HTR-8/SVneo (cell line): ENCODE results near the gene MEIOC.
"Not testable (repeated sequence)": the region's sequence is repeated elsewhere in the genome, so short reads cannot be mapped to it uniquely, and the experiment has no call there.

Source experiments
- DNase-seq: peaks from one replicate; pipeline ENCODE4 v3.0.0; 2011; ENCODE audit warnings: low spot score, mixed read lengths; ENCODE audit not compliant: insufficient read length
- FAIRE-seq: peaks from 2 replicates; lab custom pipeline; 2011; peaks lifted over from hg19 to GRCh38; lab: Jason Lieb, UNC

MEIOC gene

DNA sequence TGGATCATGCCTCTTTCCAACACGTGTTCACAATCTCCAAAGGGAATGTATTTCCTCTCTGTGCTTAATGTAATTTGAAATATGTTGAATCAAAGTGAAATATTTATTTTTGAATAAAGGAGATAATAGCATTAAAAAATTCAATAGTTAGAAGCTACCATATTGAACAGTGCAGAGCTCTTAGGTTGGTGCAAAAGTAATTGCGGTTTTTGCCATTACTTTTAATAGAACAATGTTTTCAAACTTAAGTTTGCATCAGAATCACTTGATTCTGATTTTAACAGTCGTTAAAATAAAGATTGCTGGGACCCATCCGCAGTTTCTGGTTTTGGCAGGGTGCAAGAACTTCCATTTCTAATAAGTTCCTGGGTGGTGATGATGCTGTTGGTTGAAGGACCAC, 10.0 kb upstream of the MEIOC start:
- FAIRE-seq = no peak
- no peak for DNase-seq

DNA sequence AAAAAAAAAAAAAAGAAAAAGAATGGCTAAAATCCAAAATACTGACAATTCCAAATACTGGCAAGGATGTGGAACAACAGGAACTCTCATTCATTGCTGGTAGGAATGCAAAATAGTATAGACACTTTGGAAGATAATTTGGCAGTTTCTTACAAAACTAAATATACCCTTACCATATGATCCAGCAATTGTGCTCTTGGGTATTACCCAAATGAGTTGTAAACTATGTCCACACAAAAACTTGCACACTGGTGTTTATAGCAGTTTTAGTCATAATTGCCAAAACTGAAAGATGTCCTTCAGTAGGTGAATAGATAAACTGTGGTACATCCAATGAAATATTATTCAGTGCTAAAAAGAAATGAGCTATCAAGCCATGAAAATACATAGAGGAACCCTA, 8.5 kb upstream of the MEIOC start:
- peak; percentile 20 for FAIRE-seq
- DNase-seq = no peak

DNA sequence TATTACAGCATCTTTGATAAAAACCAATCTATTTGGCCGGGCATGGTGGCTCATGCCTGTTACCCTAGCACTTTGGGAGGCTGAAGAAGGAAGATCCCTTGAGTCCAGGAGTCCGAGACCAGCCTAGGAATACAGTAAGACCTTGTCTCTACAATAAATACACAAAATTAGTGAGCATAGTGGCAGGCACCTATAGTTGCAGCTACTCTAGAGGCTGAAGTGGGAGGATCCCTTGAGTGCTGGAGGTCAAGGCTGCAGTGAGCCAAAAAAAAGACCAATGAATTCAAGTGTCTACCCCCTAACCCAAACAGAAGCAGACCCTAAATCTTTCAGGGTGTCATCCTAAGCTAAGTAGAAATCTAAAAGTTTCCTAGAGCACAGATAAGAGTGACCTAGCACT, 7.3 kb upstream of the MEIOC start:
- no peak for FAIRE-seq
- DNase-seq = no peak

DNA sequence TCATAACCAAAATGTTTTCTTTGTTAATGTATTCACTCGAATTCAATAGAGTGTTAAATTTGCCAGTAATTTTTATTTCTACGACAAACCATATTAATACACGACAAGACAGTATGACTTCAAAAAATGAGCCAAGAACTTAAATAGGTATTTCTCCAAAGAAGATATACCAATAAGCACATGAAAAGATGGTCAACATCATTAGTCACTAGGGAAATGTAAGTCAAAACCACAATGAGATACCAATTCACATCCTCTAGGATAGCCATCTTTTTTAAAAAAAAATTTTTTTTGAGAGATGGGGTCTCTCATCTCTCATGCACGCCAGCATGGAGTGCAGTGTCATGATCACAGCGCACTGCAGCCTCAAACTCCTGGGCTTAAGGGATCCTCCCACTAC, 5.0 kb upstream of the MEIOC start:
- FAIRE-seq = no peak
- no peak for DNase-seq

DNA sequence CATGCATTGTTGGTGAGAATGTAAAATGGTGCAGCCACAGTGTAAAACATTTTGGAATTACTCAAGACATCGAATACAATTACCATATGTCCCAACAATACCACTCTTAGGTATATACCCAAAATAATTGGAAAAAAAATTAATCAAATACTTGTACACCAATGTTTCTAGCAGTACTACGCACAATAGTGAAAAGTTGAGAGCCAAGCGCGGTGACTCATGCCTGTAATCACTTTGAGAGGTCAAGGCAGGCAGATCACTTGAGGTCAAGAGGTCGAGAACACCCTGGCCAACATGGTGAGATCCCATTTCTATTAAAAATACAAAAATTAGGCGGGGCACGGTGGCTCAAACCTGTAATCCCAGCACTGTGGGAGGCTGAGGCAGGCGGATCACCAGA, 3.5 kb upstream of the MEIOC start:
- FAIRE-seq = no peak
- no peak for DNase-seq

DNA sequence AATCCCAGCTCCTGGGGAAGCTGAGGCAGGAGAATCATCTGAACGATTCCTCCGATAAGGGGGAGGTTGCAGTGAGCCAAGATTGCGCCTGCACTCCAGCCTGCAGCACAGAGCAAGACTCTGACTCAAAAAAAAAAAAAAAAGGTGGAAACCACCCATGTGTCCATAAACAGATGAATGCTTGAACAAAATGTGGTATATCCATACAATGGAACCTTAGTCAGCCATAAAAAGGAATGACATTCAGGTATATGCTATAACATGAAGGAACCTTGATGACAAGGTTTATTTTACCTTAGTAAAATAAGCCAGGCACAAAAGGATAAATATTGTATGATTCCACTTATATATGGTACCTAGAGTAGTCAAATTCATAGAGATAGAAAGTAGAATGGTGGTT, 2.9 kb upstream of the MEIOC start:
- DNase-seq (no peak), FAIRE-seq (no peak)

DNA sequence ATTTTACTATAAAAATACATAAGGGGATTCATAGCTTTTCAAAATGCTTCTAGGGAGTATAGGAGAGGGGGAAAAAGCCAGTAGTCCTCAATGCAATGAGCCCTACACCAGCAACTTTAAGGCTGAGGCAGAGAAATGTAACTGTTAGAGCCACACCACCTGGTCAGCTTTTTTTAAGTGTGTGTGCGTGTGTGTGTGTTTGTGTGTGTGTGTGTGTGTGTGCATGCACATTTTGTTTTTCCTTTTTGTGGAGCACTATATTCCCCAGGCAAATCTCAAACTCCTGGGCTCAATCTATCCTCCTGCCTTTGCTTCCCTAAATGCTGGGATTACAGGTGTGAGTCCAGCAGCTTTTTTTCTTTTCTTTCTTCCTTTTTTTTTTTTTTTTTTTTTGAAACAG, 2.3 kb upstream of the MEIOC start:
- FAIRE-seq (peak; percentile 48), DNase-seq (no peak)

DNA sequence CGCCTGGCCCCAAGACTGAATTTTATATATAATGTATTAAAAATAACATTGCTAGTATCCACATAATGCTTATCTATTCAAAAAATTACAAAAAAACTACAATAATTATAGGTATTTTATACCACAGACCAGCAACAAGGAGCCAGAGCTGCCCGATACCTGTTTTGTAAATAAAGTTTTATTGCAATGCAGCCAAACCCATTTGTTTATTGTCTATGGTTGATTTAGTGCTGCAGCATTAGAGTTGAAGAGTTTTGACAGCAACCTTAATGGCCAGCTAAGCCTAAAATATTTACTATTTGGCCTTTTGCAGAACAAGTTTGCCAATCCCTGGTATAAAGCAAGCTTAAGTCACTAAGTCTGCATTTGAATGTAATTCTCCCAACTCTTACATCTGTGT, 5.6 kb downstream of the MEIOC start:
- FAIRE-seq = no peak

DNA sequence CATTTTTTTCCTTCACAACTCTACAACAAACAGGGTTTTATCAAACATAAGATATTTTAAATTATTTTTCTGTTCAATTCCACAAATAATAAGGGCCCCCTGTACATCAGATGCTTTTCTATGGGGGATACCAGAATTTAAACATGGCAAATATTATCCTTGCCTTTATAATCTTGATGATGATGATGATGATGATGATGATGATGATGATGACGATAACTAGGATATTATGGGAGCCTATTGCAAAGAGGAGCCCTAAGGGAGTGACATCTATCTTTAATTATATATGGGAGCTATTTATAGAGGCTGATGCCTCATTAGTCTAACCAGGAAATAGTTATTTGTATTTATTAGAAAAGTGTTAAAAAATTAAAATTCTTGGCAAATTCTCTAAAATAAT, 6.8 kb downstream of the MEIOC start:
- FAIRE-seq = no peak
- DNase-seq = no peak

More for the DNA sequence above, 5.6 kb downstream of the MEIOC start:
- DNase-seq = no peak

DNA sequence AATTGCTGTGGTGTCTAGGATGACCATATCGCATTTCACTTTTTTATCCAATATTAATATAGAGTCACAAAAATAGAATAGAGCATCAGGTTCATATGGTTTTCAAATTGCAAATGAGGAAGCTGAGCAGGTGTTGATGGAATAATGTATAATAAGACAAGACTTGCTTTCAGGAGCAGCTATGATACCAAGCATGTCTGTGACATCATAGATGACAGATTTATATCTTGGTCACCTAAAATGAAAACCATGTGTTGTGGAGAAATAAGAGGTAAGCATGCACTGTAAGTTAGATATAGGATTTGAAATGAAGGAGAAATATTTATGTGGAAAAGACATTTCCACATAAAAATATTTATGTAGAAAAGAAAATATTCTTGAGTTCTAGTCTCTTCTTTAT, 8.6 kb downstream of the MEIOC start:
- no peak for DNase-seq
- peak; percentile 57 for FAIRE-seq

DNA sequence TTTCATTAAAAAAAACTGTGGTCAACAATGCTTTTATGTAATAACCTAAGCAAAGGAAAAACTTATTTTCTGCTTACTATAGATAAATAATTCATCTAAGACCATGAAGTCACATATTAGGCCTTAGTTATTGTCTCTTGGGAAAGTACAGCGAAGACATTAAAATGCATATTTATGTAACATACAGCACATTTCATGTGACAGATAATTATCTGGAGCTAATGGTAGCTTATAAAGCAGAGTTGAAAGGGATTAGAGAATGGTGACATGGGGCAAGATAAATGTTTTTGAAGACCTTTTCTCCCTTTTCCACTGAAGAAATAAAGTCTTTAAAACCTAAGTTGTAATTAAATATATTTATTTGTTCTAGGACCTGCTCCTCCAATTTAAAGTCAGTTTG, 9.7 kb downstream of the MEIOC start:
- DNase-seq (no peak), FAIRE-seq (no peak)

DNA sequence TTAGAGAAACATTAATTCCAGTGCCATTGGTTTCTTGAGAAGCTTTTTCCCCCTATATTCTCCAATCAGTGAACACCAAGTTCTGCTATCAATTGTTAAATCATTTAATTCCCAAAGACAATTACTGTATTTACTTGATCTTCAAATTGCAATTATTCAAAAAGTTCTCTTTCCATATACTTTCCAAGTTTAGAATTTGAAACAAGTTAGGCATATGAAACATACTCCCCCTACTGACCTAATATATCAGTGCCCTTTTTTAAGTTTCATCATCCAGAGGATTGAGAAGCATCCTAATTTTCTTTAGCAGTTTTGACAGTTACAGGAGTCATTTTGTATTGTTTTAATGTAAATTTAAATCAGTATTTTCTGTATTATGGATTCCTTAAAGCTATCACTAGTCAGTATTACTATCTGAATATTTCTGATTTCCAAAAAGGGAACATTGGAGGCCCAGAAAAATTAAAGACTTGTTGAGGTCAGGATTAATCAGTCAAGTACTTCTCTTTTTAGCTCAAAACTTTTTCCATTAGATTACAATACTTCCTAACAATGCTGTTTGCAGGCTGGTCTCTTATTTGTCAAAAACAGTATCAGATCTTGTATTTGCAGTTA, 16.3 kb downstream of the MEIOC start:
- FAIRE-seq = no peak

DNA sequence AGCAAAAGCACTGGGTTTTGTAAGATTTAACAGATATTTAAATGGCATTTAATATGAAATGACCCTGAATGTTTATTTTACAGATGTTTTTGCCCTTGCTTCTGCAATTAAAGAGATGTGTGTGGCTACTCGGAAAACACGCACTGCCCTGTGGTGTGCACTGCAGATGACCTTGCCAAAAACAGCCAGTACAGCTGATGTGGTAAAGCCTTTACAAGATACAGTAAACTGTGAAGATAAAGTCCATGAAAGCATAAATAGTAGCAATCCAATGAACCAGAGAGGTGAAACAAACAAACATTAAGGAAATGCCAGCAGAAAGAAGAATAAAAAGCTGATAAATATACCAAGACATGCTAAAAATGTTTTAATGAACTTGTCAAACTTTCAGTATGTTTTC, 17.6 kb downstream of the MEIOC start:
- peak; percentile 31 for FAIRE-seq

More for the DNA sequence above, 16.3 kb downstream of the MEIOC start:
- DNase-seq = no peak

DNA sequence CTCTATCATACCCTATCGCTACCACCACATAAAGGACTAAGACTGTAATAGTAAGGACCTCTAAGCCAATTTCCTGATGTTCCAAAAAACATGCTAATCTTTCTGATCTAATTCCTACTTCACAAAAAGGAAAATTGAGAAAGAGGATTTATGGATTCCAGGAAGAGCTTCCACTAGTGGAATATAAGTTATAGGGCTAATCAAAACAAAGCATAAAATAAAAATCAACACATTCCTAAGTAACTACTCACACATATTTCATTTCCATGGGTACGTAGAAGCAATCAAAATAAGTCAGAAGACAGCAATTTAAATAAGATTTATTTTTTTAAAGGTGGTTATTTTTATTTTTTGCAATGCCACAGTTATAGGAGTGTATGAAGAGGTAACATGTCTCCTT, 20.9 kb downstream of the MEIOC start:
- FAIRE-seq (no peak), DNase-seq (peak; percentile 59)

More for the DNA sequence above, 17.6 kb downstream of the MEIOC start:
- DNase-seq = no peak

DNA sequence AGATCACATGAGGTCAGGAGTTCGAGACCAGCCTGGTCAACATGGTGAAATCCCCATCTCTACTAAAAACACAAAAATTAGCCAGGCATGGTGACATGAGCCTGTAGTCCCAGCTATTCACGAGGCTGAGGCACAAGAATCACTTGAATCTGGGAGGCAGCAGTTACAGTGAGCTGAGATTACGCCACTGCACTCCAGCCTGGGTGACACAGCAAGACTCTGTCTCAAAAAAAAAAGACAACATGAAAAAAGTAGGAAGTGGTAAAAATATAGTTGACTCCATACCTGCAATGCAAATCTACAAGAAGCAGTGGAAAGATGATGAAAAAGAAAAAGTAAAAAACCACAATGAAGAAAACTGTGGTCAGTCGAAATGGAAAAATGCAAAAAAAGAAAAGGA, 27.0 kb downstream of the MEIOC start:
- DNase-seq, FAIRE-seq: not testable (repeated sequence)

DNA sequence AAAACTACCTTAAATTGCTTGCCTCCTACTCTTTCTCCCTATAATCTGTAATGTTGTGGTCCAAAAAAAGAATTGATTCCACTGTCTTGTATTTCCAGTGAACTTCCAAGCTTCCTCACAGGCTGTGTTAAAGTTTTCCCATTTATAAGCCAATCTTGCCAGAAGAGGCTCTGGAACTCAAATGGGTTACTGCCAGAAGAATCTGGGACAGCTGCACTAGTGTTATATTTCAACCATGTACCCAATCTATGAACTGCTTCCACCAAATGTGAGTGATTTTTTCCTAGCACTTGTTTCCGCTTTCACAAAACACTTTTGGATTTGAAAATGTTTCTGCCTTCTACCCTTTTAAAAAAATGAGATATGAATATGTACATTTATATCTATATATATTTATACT, 31.5 kb downstream of the MEIOC start:
- FAIRE-seq (no peak), DNase-seq (no peak)

DNA sequence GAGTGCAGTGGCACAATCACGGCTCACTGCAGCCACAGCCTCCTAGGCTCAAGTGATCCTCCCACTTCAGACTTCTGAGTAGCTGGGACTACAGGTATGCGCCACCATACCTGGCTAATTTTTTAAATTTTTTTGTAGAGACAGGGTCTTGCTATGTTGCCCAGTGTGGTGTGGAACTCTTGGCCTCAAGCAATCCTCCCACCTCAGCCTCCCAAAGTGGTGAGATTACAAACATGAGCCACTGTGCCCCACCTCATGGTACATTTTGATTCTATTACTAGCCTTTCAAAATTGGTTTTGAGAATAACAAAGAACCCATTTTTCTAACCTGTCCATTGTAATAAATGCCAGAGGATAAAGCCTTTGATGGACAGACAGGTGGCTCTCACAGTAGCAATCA, 31.9 kb downstream of the MEIOC start:
- no peak for DNase-seq
- no peak for FAIRE-seq

DNA sequence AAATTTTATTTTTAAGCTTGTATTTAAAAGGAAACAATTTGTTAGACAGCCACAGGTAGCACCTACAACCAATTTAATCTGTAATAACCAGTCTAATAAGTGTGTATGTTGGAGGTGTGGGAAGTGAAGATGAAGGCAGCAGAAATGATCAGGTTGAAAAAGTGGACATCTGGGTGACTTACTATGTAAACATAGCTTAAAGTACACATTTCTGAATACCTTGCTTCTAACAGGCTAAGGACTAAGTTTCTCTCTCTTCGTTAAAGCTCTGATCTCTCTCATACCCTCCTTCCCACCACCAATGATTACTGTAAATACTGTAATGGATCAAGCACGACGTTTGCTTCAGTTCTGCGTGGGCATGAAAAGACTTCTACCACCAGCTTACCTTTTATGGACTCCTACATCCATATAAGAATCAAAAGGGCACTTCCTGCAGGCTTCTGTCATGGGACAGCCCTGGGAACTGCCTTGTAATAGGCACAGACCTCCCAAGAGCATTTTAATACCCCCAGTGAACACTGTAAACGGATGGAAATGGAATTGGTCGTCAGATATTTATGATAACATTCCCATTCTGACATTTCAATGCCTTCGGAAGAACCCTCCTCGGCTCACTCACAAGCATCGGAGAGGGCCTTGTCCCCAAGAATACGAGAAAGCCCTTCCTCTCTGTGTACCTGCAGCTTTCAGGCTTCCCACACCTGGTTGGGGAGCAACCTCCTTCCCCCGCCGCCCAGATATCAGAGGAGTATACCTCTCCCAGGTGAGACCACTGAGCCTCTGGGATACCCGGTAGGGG, 32.6 kb downstream of the MEIOC start:
- DNase-seq (peak; percentile 22), FAIRE-seq (no peak)

DNA sequence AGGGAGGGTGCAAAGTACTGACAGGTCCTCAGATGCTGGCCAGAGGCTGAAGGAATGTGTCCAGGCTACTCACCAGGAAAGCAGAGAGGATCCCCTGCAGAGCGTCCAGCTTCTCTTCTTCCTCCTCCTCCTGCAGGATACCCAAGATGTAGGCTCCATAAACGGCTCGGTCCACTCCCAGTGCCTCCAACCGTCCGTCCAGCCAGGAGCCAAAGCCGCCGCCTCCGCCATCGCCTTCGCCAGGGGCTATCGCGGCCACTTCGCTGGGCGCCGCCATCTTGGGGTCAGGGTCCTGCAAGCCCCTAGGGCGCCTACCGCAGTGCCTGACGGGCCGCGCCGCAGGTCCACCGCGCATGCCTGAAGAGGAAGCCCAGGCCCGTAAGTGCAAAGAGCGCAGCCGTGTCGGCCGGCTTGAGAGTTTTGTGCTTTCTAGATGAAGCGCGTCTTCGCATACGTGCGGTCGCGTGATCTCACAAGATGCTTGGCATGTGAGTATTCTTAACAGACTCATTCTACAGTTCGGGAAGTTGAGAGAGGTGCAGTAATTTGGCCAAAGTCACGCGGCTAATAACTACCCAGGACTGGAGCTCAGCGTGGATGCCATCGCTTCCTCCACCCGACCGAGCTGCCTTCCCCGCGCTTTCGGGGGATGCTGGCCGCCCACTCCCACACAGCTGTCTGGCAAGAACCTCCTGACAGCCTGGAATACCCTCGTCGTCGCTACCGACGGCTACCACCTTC, 33.4 kb downstream of the MEIOC start, which contains the start of gene CCDC43:
Gene CCDC43 (minus strand): TSS at position 300 of the 741 bp plus-strand sequence. CDS start 23 bp downstream, at position 277.
- FAIRE-seq = peak; percentile 97
- DNase-seq = peak; percentile 98

DNA sequence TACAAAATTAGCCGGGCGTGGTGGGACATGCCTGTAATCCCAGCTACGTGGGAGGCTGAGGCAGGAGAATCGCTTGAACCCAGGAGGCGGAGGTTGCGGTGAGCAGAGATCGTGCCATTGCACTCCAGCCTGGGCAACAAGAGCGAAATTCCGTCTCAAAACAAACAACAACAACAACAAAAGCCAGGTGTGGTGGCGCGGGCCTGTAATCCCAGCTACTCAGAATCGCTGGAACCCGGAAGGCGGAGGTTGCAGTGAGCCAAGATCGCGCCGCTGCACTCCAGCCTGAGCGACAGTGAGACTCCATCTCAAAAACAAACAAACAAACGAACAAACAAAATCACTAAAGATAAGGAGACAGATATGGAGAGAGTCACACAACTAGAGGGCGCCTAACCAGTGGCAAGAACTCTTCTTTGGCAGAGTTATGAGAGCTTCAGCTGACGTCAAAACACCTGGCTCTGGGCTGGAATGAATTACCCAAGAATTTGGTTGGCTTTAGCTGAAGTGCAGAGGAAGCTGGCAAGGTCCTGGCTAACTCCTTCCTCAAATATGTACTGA, 34.6 kb downstream of the MEIOC start:
- not testable (repeated sequence) for FAIRE-seq
- DNase-seq = peak; percentile 52

DNA sequence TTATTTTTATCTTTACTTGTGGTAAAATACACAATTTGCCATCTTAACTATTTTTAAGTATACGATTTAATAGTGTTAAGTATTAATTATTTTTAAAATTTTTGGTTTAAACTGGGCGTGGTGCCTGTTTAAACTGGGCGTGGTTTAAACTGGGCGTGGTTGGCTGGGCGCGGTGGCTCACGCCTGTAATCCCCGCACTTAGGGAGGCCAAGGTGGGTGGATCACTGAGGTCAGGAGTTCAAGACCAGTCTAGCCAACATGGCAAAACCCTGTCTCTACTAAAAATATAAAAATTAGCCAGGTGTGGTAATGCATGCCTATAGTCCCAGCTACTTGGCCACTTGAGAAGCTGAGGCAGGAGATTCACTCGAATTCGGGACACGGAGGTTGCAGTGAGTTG, 37.3 kb downstream of the MEIOC start:
- no peak for DNase-seq
- FAIRE-seq = no peak
